Stimulated activated memory B cell treated with anti-CD40 and anti-IgM and Interleukin-4, amounts not matched to agents 10 μg/mL and 1 μg/mL and 100 μg/mL, for 72 hours (primary cell): ENCODE measurements around the gene AURKA.
"Not testable (repeated sequence)": the region's sequence is repeated elsewhere in the genome, so short reads cannot be mapped to it uniquely, and the experiment has no call there.

Source experiments
- ATAC-seq: fragments of 150-1000 bp; cut with Tn5 transposase; 2 replicates; pipeline ENCODE4 v1.10.0; 2021
- H3K27ac Mint-ChIP-seq: one replicate; pipeline ENCODE4 v1.8.0; 2022; ENCODE audit warnings: mild to moderate bottlenecking, mixed read lengths
- H3K27me3 Mint-ChIP-seq: one replicate; pipeline ENCODE4 v1.8.0; 2022; ENCODE audit warnings: mixed read lengths
- H3K36me3 Mint-ChIP-seq: one replicate; pipeline ENCODE4 v1.8.0; 2022; ENCODE audit warnings: mixed read lengths
- H3K4me1 Mint-ChIP-seq: one replicate; pipeline ENCODE4 v1.8.0; 2022; ENCODE audit warnings: mixed read lengths
- H3K4me3 Mint-ChIP-seq: one replicate; pipeline ENCODE4 v1.8.0; 2022; ENCODE audit warnings: mild to moderate bottlenecking, moderate library complexity, mixed read lengths
- H3K9me3 Mint-ChIP-seq: one replicate; pipeline ENCODE4 v1.8.0; 2022; ENCODE audit warnings: mixed read lengths

Gene AURKA

GRCh38 chr20:56411759-56412472, 19.9 kb upstream of the AURKA start, which contains the start of gene CASS4:
TSS of gene CASS4 (plus strand) at chr20:56412260. CDS start at chr20:56412459, 199 bp downstream.
- ATAC-seq, result peak; percentile 83
- Mint-ChIP-seq H3K36me3 (peaks cover 39% of the 10 kb centered on the region), H3K4me1 (peaks cover 14% of the 10 kb centered on the region)

GRCh38 chr20:56411287-56411686, 19.3 kb upstream of the AURKA start:
- not testable (repeated sequence) for H3K27me3 Mint-ChIP-seq, ATAC-seq, H3K9me3 Mint-ChIP-seq
- peaks cover 18% of the 10 kb centered on the region for H3K4me1 Mint-ChIP-seq
- peak overlapping the region; percentile 27 for H3K4me3 Mint-ChIP-seq
- peak overlapping the region; percentile 66 for H3K27ac Mint-ChIP-seq
- peaks cover 45% of the 10 kb centered on the region for H3K36me3 Mint-ChIP-seq

More at GRCh38 chr20:56411759-56412472, 19.9 kb upstream of the AURKA start, which contains the start of gene CASS4:
- H3K9me3 Mint-ChIP-seq, result no peaks in the 10 kb centered on the region
- H3K27ac Mint-ChIP-seq, result peak within 1 kb of the TSS; percentile 66
- peak within 1 kb of the TSS; percentile 27 for H3K4me3 Mint-ChIP-seq
- no peaks in the 10 kb centered on the region for H3K27me3 Mint-ChIP-seq

GRCh38 chr20:56409956-56410355, 17.9 kb upstream of the AURKA start:
- no peak overlapping the region for H3K4me3 Mint-ChIP-seq

GRCh38 chr20:56409521-56409920, 17.5 kb upstream of the AURKA start:
- Mint-ChIP-seq H3K4me1 (peaks cover 26% of the 10 kb centered on the region), H3K9me3 (no peaks in the 10 kb centered on the region), H3K4me3 (no peak overlapping the region), H3K27ac (no peak overlapping the region), H3K27me3 (no peaks in the 10 kb centered on the region), H3K36me3 (peaks cover 58% of the 10 kb centered on the region)
- no peak for ATAC-seq

More at GRCh38 chr20:56409956-56410355, 17.9 kb upstream of the AURKA start:
- Mint-ChIP-seq H3K4me1 (peaks cover 26% of the 10 kb centered on the region), H3K36me3 (peaks cover 57% of the 10 kb centered on the region), H3K9me3 (no peaks in the 10 kb centered on the region), H3K27ac (no peak overlapping the region), H3K27me3 (no peaks in the 10 kb centered on the region)
- no peak for ATAC-seq

GRCh38 chr20:56406910-56407309, 14.9 kb upstream of the AURKA start:
- H3K27me3 Mint-ChIP-seq, result no peaks in the 10 kb centered on the region
- peaks cover 19% of the 10 kb centered on the region for H3K4me1 Mint-ChIP-seq
- peaks cover 63% of the 10 kb centered on the region for H3K36me3 Mint-ChIP-seq

GRCh38 chr20:56405356-56405755, 13.3 kb upstream of the AURKA start:
- H3K27ac Mint-ChIP-seq, H3K9me3 Mint-ChIP-seq, ATAC-seq, H3K4me3 Mint-ChIP-seq, H3K27me3 Mint-ChIP-seq: not testable (repeated sequence)
- Mint-ChIP-seq H3K36me3 (peaks cover 67% of the 10 kb centered on the region), H3K4me1 (peaks cover 12% of the 10 kb centered on the region)

More at GRCh38 chr20:56406910-56407309, 14.9 kb upstream of the AURKA start:
- no peak for ATAC-seq
- Mint-ChIP-seq H3K4me3 (no peak overlapping the region), H3K9me3 (no peaks in the 10 kb centered on the region), H3K27ac (no peak overlapping the region)

GRCh38 chr20:56403465-56403864, 11.4 kb upstream of the AURKA start:
- no peaks in the 10 kb centered on the region for H3K9me3 Mint-ChIP-seq
- no peaks in the 10 kb centered on the region for H3K27me3 Mint-ChIP-seq
- no peak overlapping the region for H3K27ac Mint-ChIP-seq
- no peak for ATAC-seq
- peaks cover 68% of the 10 kb centered on the region for H3K36me3 Mint-ChIP-seq
- peaks cover 17% of the 10 kb centered on the region for H3K4me1 Mint-ChIP-seq
- no peak overlapping the region for H3K4me3 Mint-ChIP-seq

- no peak overlapping the region for H3K27ac Mint-ChIP-seq
Observed at GRCh38 chr20:56400001-56400640, 8.1 kb upstream of the AURKA start.

GRCh38 chr20:56395166-56395565, 3.2 kb upstream of the AURKA start:
- H3K27ac Mint-ChIP-seq, result no peak overlapping the region

More at GRCh38 chr20:56400001-56400640, 8.1 kb upstream of the AURKA start:
- ATAC-seq, result no peak
- no peaks in the 10 kb centered on the region for H3K9me3 Mint-ChIP-seq
- H3K4me3 Mint-ChIP-seq, result no peak overlapping the region
- H3K36me3 Mint-ChIP-seq, result peaks cover 64% of the 10 kb centered on the region
- H3K4me1 Mint-ChIP-seq, result peaks cover 5% of the 10 kb centered on the region
- H3K27me3 Mint-ChIP-seq, result no peaks in the 10 kb centered on the region

GRCh38 chr20:56393653-56394052, 1.6 kb upstream of the AURKA start:
- ATAC-seq, result no peak
- Mint-ChIP-seq H3K27ac (no peak overlapping the region), H3K9me3 (no peaks in the 10 kb centered on the region), H3K4me3 (no peak overlapping the region), H3K27me3 (no peaks in the 10 kb centered on the region), H3K36me3 (peaks cover 45% of the 10 kb centered on the region), H3K4me1 (peaks cover 7% of the 10 kb centered on the region)

More at GRCh38 chr20:56395166-56395565, 3.2 kb upstream of the AURKA start:
- no peak for ATAC-seq
- peaks cover 12% of the 10 kb centered on the region for H3K4me1 Mint-ChIP-seq
- H3K4me3 Mint-ChIP-seq, result no peak overlapping the region
- peaks cover 42% of the 10 kb centered on the region for H3K36me3 Mint-ChIP-seq
- H3K27me3 Mint-ChIP-seq, result no peaks in the 10 kb centered on the region
- H3K9me3 Mint-ChIP-seq, result no peaks in the 10 kb centered on the region

GRCh38 chr20:56392881-56393482, 967 bp upstream of the AURKA start:
- no peak overlapping the region for H3K27ac Mint-ChIP-seq
- H3K4me3 Mint-ChIP-seq, result no peak overlapping the region
- H3K9me3 Mint-ChIP-seq, result no peaks in the 10 kb centered on the region
- peaks cover 7% of the 10 kb centered on the region for H3K4me1 Mint-ChIP-seq
- no peaks in the 10 kb centered on the region for H3K27me3 Mint-ChIP-seq
- peaks cover 42% of the 10 kb centered on the region for H3K36me3 Mint-ChIP-seq
- ATAC-seq, result no peak

GRCh38 chr20:56391596-56392131, 351 bp downstream of the AURKA start:
- no peak overlapping the region for H3K4me3 Mint-ChIP-seq
- no peaks in the 10 kb centered on the region for H3K9me3 Mint-ChIP-seq
- peaks cover 31% of the 10 kb centered on the region for H3K36me3 Mint-ChIP-seq
- peaks cover 7% of the 10 kb centered on the region for H3K4me1 Mint-ChIP-seq
- H3K27me3 Mint-ChIP-seq, result no peaks in the 10 kb centered on the region
- H3K27ac Mint-ChIP-seq, result no peak overlapping the region
- no peak for ATAC-seq

GRCh38 chr20:56391037-56391436, 978 bp downstream of the AURKA start:
- ATAC-seq, result no peak
- Mint-ChIP-seq H3K36me3 (peaks cover 34% of the 10 kb centered on the region), H3K27ac (no peak overlapping the region), H3K27me3 (no peaks in the 10 kb centered on the region), H3K9me3 (no peaks in the 10 kb centered on the region), H3K4me1 (peaks cover 7% of the 10 kb centered on the region), H3K4me3 (no peak overlapping the region)

- H3K4me1 Mint-ChIP-seq, result not testable (repeated sequence)
- peaks cover 32% of the 10 kb centered on the region for H3K36me3 Mint-ChIP-seq
Observed at GRCh38 chr20:56390396-56390795, 1.6 kb downstream of the AURKA start.

GRCh38 chr20:56389807-56390206, 2.2 kb downstream of the AURKA start:
- H3K9me3 Mint-ChIP-seq, result no peaks in the 10 kb centered on the region
- no peak overlapping the region for H3K27ac Mint-ChIP-seq
- no peaks in the 10 kb centered on the region for H3K27me3 Mint-ChIP-seq
- H3K4me3 Mint-ChIP-seq, result no peak overlapping the region
- H3K4me1 Mint-ChIP-seq, result peaks cover 7% of the 10 kb centered on the region
- H3K36me3 Mint-ChIP-seq, result peaks cover 30% of the 10 kb centered on the region
- ATAC-seq, result no peak

More at GRCh38 chr20:56390396-56390795, 1.6 kb downstream of the AURKA start:
- H3K27me3 Mint-ChIP-seq, H3K9me3 Mint-ChIP-seq, H3K4me3 Mint-ChIP-seq, H3K27ac Mint-ChIP-seq, ATAC-seq: not testable (repeated sequence)
